K562 (cell line): ENCODE data around the gene SLC39A9. TPM values are rescaled to one million over a fixed set of nuclear protein-coding genes. Genes with fewer than 3 reads are reported as not detected.
A peak's percentile ranks its signal among the peaks of the same experiment; 100 is the strongest.

Experiments
- ATAC-seq: fragments of 200-7000 bp; cut with Tn5 transposase; 3 replicates; pipeline ENCODE4 v1.9.1; 2020; ENCODE audit warnings: moderate library complexity
- BruUV-seq: library from RNA; stranded (reverse); fragments of 400-500 nt; replicated peaks from 2 replicates; lab custom pipeline; 2021; lab: Mats Ljungman, UMichigan
- CTCF ChIA-PET: fragments of 300-600 bp; formaldehyde crosslinking; extraction: SDS; loops from one replicate; lab custom pipeline; 2021; ENCODE audit warnings: low intra/inter-chr PET ratio; lab: Yijun Ruan, JAX
- POLR2A ChIA-PET: fragments of 300-600, 350-650 bp; sonication (Branson Sonifier 250); formaldehyde crosslinking; extraction: SDS; loops from one replicate; lab custom pipeline; 2021; ENCODE audit warnings: antibody characterized with exemption, inconsistent platforms; lab: Yijun Ruan, JAX
- DNase-seq, 4 experiments: peaks; one replicate each; pipeline versions ENCODE4 v3.0.0 to v3.0.0-alpha.2; 2011 to 2018; ENCODE audit warnings: low spot score in 3 of 4, mixed read lengths in 3 of 4; ENCODE audit errors: extremely low read depth in 1 of 4
- FAIRE-seq: peaks from 2 replicates; lab custom pipeline; 2011; peaks lifted over from hg19 to GRCh38; lab: Jason Lieb, UNC
- H2AFZ ChIP-seq: 2 replicates; pipeline ENCODE4 v1.6.0; 2011; ENCODE audit warnings: low read depth, low read length, control low read depth, inconsistent platforms
- H3K27ac ChIP-seq: fragments of 200-600 bp; 3 replicates; pipeline ENCODE4 v1.8.0; 2011; ENCODE audit warnings: low read depth, mild to moderate bottlenecking, control low read depth, inconsistent platforms, low read length, moderate library complexity, mixed read lengths; ENCODE audit errors: extremely low read depth
- H3K27me3 ChIP-seq, 2 experiments: fragments of 300-600 bp in 1 of 2; 2 replicates in 1 of 2; 3 replicates in 1 of 2; pipeline versions ENCODE4 v1.6.0 to v1.8.0; 2011; ENCODE audit warnings: inconsistent platforms in 2 of 2, low read length in 2 of 2, mild to moderate bottlenecking in 1 of 2, mixed read lengths in 1 of 2, moderate library complexity in 1 of 2; ENCODE audit not compliant: control insufficient read depth in 2 of 2, insufficient read depth in 2 of 2
- H3K36me3 ChIP-seq: fragments of 300-600 bp; 3 replicates; pipeline ENCODE4 v1.8.0; 2011; ENCODE audit warnings: mild to moderate bottlenecking, low read length, inconsistent platforms; ENCODE audit not compliant: control insufficient read depth, insufficient read depth
- H3K4me1 ChIP-seq, 2 experiments: fragments of 200-600 bp in 1 of 2; replicated peaks in 1 of 2; 2 replicates in 1 of 2; 3 replicates in 1 of 2; pipeline versions ENCODE4 v1.5.1 to v1.8.0; 2011; ENCODE audit warnings: inconsistent platforms in 2 of 2, low read length in 2 of 2, mild to moderate bottlenecking in 1 of 2, mixed read lengths in 1 of 2, moderate library complexity in 1 of 2; ENCODE audit not compliant: control insufficient read depth in 2 of 2, insufficient read depth in 2 of 2
- H3K4me2 ChIP-seq: 2 replicates; pipeline ENCODE4 v1.6.1; 2011; ENCODE audit warnings: low read length, control low read depth, inconsistent platforms, mixed read lengths; ENCODE audit not compliant: insufficient read depth
- H3K4me3 ChIP-seq: fragments of 200-600 bp; sonication (generic), shearing (Covaris generic); 2 replicates; pipeline ENCODE4 v1.5.1; 2016; ENCODE audit warnings: control low read depth, inconsistent platforms
- H3K79me2 ChIP-seq: fragments of 200-600 bp; 3 replicates; pipeline ENCODE4 v1.8.0; 2011; ENCODE audit warnings: low read length, inconsistent platforms; ENCODE audit not compliant: control insufficient read depth, insufficient read depth
- H3K9ac ChIP-seq, 2 experiments: 2 replicates each; pipeline versions ENCODE4 v1.6.0 to v1.6.1; 2011; ENCODE audit warnings: low read depth in 2 of 2, low read length in 2 of 2, control low read depth in 1 of 2, inconsistent platforms in 1 of 2, mild to moderate bottlenecking in 1 of 2, mixed read lengths in 1 of 2; ENCODE audit not compliant: insufficient read depth in 1 of 2
- H3K9me1 ChIP-seq: one replicate; pipeline ENCODE4 v1.6.0; 2011; ENCODE audit warnings: inconsistent platforms, mild to moderate bottlenecking, low read length, moderate library complexity; ENCODE audit not compliant: control insufficient read depth, insufficient read depth
- H3K9me3 ChIP-seq: replicated peaks from 2 replicates; pipeline ENCODE4 v1.5.1; 2011; ENCODE audit warnings: low read depth, low read length, inconsistent platforms; ENCODE audit not compliant: control insufficient read depth, insufficient read depth
- H4K20me1 ChIP-seq: replicated peaks from 2 replicates; pipeline ENCODE4 v1.6.1; 2011; ENCODE audit warnings: low read length, inconsistent platforms, mixed read lengths; ENCODE audit not compliant: control insufficient read depth, insufficient read depth
- ELF1 ChIP-seq: fragments of 200-800 bp; sonication (Bioruptor generic); IDR thresholded peaks from 2 replicates; pipeline ENCODE4 v1.6.1; 2016; ENCODE audit warnings: missing genetic modification characterization, missing compliant biosample characterization
- ETV5 ChIP-seq: sonication (generic); formaldehyde crosslinking; IDR thresholded peaks from 2 replicates; pipeline ENCODE4 v1.4.0; 2020; ENCODE audit warnings: low read depth, mild to moderate bottlenecking, missing genetic modification reagents
- HDAC3 ChIP-seq: fragments of 450-650 bp; IDR thresholded peaks from 2 replicates; pipeline ENCODE4 v1.6.1; 2018; ENCODE audit warnings: borderline replicate concordance, mild to moderate bottlenecking, moderate library complexity; ENCODE audit not compliant: partially characterized antibody
- HLTF ChIP-seq: fragments of 450-650 bp; IDR thresholded peaks from 2 replicates; pipeline ENCODE4 v1.6.1; 2016
- NCOA6 ChIP-seq: fragments of 450-650 bp; IDR thresholded peaks from 2 replicates; pipeline ENCODE4 v1.6.1; 2017; ENCODE audit warnings: mild to moderate bottlenecking
- in situ Hi-C: fragments of 300-500 bp; cut with MboI; formaldehyde crosslinking; loops from 4 replicates; pipeline ENCODE4 v1.15.0; 2018; ENCODE audit warnings: inconsistent platforms, mixed read lengths
- intact Hi-C: fragments of 100-400 bp; cut with micrococcal nuclease; formaldehyde crosslinking; loops from 2 replicates; pipeline ENCODE4 v1.14.2; 2022
- polyA plus RNA-seq, 8 experiments: library from polyadenylated mRNA; depleted of rRNA in 4 of 8; stranded (reverse) in 5 of 8; unstranded in 3 of 8; fragments of >200 nt; fragmentation: Nextera tagmentation in 2 of 8; fragmentation: Illumina TruSeq in 1 of 8; extraction: Ambion mirVana in 2 of 8; extraction: Trizol in 1 of 8; gene quantifications; 2 replicates each; pipeline versions ENCODE4 v1.2.1 to v1.2.3, GENCODE V29; 2011 to 2014; ENCODE audit warnings: inconsistent platforms in 1 of 8, missing spikeins in 1 of 8
- total RNA-seq, 7 experiments: library from RNA; depleted of rRNA in 6 of 7; stranded (reverse); fragments of >200 nt in 6 of 7; fragmentation: Illumina TruSeq in 2 of 7; extraction: Trizol in 2 of 7; gene quantifications; 2 replicates each; pipeline versions ENCODE4 v1.2.1 to v1.2.3, GENCODE V29; 2011 to 2021; ENCODE audit warnings: low replicate concordance in 1 of 7
- TF ChIP-seq, protein P1 (sequence below): IDR thresholded peaks from 2 replicates; pipeline ENCODE4 v1.6.1; 2012; ENCODE audit warnings: low read depth, low read length, improper control_type of control experiment, borderline replicate concordance
- TF ChIP-seq, protein P2 (sequence below): fragments of 450-650 bp; IDR thresholded peaks from 2 replicates; pipeline ENCODE4 v1.6.1; 2018; ENCODE audit warnings: mild to moderate bottlenecking, low read depth; ENCODE audit not compliant: partially characterized antibody
- TF ChIP-seq, protein P3 (sequence below): fragments of 450-650 bp; IDR thresholded peaks from 2 replicates; pipeline ENCODE4 v1.6.1; 2018; ENCODE audit not compliant: partially characterized antibody

SLC39A9 gene
- total and polyA plus RNA-seq, 9 of the 15 experiments (the other 6 are each of a cell fraction or from before 2014, with no cell fraction given): 18.4 to 66.0 (median 32.5) TPM

DNA sequence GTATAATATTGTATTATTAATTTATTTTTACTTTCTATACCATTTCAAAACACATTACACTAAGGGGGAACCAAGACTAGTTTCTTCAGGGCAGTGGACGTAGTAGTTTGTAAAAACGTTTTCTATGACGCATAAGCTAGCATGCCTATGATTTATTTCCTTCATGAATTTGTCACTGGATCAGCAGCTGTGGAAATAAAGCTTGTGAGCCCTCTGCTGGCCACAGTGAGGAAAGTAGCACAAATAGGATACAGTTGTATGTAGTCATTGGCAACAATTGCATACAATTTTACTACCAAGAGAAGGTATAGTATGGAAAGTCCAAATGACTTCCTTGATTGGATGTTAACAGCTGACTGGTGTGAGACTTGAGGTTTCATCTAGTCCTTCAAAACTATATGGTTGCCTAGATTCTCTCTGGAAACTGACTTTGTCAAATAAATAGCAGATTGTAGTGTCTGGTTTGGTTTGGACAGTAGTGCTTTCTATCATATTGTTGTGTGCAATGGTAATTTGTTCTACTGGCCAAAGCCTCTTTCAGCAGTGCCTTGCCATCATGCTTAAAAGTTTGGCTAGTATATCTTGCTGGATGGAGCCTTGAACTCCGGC, 61.7 kb downstream of the SLC39A9 start (continued):
- TF ChIP-seq, protein P1, sequence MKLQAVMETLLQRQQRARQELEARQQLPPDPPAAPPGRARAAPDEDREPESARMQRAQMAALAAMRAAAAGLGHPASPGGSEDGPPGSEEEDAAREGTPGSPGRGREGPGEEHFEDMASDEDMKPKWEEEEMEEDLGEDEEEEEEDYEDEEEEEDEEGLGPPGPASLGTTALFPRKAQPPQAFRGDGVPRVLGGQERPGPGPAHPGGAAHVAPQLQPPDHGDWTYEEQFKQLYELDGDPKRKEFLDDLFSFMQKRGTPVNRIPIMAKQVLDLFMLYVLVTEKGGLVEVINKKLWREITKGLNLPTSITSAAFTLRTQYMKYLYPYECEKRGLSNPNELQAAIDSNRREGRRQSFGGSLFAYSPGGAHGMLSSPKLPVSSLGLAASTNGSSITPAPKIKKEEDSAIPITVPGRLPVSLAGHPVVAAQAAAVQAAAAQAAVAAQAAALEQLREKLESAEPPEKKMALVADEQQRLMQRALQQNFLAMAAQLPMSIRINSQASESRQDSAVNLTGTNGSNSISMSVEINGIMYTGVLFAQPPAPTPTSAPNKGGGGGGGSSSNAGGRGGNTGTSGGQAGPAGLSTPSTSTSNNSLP: peak; percentile 87; the same call in 1 of the 2 replicates
- TF ChIP-seq, protein P2, sequence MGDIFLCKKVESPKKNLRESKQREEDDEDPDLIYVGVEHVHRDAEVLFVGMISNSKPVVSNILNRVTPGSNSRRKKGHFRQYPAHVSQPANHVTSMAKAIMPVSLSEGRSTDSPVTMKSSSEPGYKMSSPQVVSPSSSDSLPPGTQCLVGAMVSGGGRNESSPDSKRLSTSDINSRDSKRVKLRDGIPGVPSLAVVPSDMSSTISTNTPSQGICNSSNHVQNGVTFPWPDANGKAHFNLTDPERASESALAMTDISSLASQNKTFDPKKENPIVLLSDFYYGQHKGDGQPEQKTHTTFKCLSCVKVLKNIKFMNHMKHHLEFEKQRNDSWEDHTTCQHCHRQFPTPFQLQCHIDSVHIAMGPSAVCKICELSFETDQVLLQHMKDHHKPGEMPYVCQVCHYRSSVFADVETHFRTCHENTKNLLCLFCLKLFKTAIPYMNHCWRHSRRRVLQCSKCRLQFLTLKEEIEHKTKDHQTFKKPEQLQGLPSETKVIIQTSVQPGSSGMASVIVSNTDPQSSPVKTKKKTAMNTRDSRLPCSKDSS: no peak

DNA sequence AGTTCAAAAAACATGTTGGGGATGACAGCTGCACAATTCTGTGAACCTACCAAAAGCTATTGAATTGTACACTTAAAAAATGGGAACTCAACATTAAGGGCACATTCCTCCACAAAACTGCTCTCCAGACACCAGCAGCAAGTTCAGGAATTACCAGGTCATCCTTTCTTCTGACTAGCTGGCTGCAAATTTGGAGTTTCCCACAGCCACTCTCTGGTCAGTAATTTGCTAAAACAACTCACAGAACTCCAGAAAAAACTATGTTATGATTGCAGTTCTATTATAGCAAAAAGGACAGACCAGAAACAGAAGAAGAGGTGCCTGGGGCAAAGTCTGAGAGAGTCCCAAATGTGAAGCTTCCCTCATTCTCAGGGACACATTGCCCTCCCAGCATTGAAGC, 65.9 kb downstream of the SLC39A9 start:
- ATAC-seq (no peak), DNase-seq (no peak), FAIRE-seq (no peak)
- in situ Hi-C loops (loop anchor here (25.0 kb wide), 2 partner anchors 202 to 602 kb away; partner anchors contain the start of gene GALNT16), intact Hi-C loops (loop anchor here (5.0 to 10.0 kb wide), 3 partner anchors 67 to 600 kb away; partner anchors contain the start of genes ERH and SLC39A9)
- Histone ChIP-seq H2AFZ (no peak overlapping the region), H3K4me2 (no peak overlapping the region), H3K79me2 (no peaks in the 10 kb centered on the region), H3K4me3 (no peak overlapping the region), H3K4me1 (no peaks in the 10 kb centered on the region), H3K27ac (no peak overlapping the region), H4K20me1 (no peaks in the 10 kb centered on the region), H3K9me3 (no peaks in the 10 kb centered on the region), H3K27me3 (no peaks in the 10 kb centered on the region), H3K9ac (no peak overlapping the region), H3K36me3 (peaks cover 10% of the 10 kb centered on the region; the same call in 1 of the 3 replicates), H3K9me1 (no peaks in the 10 kb centered on the region)
- TF ChIP-seq HLTF (no peak), NCOA6 (no peak), ETV5 (CRISPR knock-in tag) (no peak), ELF1 (tag) (no peak), HDAC3 (no peak)
- TF ChIP-seq, protein P3, sequence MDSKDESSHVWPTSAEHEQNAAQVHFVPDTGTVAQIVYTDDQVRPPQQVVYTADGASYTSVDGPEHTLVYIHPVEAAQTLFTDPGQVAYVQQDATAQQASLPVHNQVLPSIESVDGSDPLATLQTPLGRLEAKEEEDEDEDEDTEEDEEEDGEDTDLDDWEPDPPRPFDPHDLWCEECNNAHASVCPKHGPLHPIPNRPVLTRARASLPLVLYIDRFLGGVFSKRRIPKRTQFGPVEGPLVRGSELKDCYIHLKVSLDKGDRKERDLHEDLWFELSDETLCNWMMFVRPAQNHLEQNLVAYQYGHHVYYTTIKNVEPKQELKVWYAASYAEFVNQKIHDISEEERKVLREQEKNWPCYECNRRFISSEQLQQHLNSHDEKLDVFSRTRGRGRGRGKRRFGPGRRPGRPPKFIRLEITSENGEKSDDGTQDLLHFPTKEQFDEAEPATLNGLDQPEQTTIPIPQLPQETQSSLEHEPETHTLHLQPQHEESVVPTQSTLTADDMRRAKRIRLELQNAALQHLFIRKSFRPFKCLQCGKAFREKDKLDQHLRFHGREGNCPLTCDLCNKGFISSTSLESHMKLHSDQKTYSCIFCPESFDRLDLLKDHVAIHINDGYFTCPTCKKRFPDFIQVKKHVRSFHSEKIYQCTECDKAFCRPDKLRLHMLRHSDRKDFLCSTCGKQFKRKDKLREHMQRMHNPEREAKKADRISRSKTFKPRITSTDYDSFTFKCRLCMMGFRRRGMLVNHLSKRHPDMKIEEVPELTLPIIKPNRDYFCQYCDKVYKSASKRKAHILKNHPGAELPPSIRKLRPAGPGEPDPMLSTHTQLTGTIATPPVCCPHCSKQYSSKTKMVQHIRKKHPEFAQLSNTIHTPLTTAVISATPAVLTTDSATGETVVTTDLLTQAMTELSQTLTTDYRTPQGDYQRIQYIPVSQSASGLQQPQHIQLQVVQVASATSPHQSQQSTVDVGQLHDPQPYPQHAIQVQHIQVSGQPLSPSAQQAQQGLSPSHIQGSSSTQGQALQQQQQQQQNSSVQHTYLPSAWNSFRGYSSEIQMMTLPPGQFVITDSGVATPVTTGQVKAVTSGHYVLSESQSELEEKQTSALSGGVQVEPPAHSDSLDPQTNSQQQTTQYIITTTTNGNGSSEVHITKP: no peak
- no TSS peak for BruUV-seq
- ChIA-PET POLR2A (interaction anchor here (0.9 kb wide), 2 partner anchors 9 to 22 kb away, joined by 3 read pairs; no protein-coding TSS in a partner anchor), CTCF (no interaction called here)
